Ishikawa (cell line): ENCODE data around the gene OR3A3.

Experiments
- CEBPB ChIP-seq: IDR thresholded peaks from 2 replicates; pipeline ENCODE4 v1.6.1; 2012
- CREB1 ChIP-seq: IDR thresholded peaks from 2 replicates; pipeline ENCODE4 v1.6.1; 2012; ENCODE audit warnings: low read depth
- EGR1 ChIP-seq: IDR thresholded peaks from 2 replicates; pipeline ENCODE4 v1.6.1; 2012
- EP300 ChIP-seq: IDR thresholded peaks from 2 replicates; pipeline ENCODE4 v1.6.1; 2012; ENCODE audit warnings: borderline replicate concordance
- FOXM1 ChIP-seq: IDR thresholded peaks from 2 replicates; pipeline ENCODE4 v1.6.1; 2012; ENCODE audit warnings: low read depth, borderline replicate concordance
- MAX ChIP-seq: IDR thresholded peaks from 2 replicates; pipeline ENCODE4 v1.6.1; 2012
- NFIC ChIP-seq: IDR thresholded peaks from 2 replicates; pipeline ENCODE4 v1.6.1; 2012
- RAD21 ChIP-seq: IDR thresholded peaks from 2 replicates; pipeline ENCODE4 v1.6.1; 2012; ENCODE audit warnings: low read depth
- REST ChIP-seq: IDR thresholded peaks from 2 replicates; pipeline ENCODE4 v1.6.1; 2012; ENCODE audit warnings: low read depth, mild to moderate bottlenecking
- TAF1 ChIP-seq: IDR thresholded peaks from 2 replicates; pipeline ENCODE4 v1.6.1; 2012; ENCODE audit warnings: low read depth, mild to moderate bottlenecking
- TCF12 ChIP-seq: IDR thresholded peaks from 2 replicates; pipeline ENCODE4 v1.6.1; 2012; ENCODE audit warnings: low read depth
- TEAD4 ChIP-seq: IDR thresholded peaks from 2 replicates; pipeline ENCODE4 v1.6.1; 2012
- USF1 ChIP-seq: IDR thresholded peaks from 2 replicates; pipeline ENCODE4 v1.6.1; 2012
- YY1 ChIP-seq: IDR thresholded peaks from 2 replicates; pipeline ENCODE4 v1.6.1; 2012; ENCODE audit warnings: low read depth
- ZBTB7A ChIP-seq: IDR thresholded peaks from 2 replicates; pipeline ENCODE4 v1.6.1; 2012; ENCODE audit warnings: low read depth

OR3A3 gene

GRCh38 chr17:3401786-3402185, 9.4 kb upstream of the OR3A3 start:
- TF ChIP-seq EP300 (no peak), CREB1 (no peak), CEBPB (no peak), EGR1 (no peak), TAF1 (no peak), NFIC (no peak), TCF12 (no peak), FOXM1 (no peak), ZBTB7A (no peak), YY1 (no peak), USF1 (no peak), RAD21 (no peak)

- TF ChIP-seq REST (no peak), CEBPB (no peak), CREB1 (no peak), EGR1 (no peak), TCF12 (no peak), YY1 (no peak), ZBTB7A (no peak), EP300 (no peak), MAX (no peak), TAF1 (no peak)
Measured at GRCh38 chr17:3415610-3416009, 4.4 kb downstream of the OR3A3 start.

- TF ChIP-seq FOXM1 (no peak), CEBPB (no peak), USF1 (no peak), MAX (no peak), CREB1 (no peak), EP300 (no peak), TEAD4 (no peak), EGR1 (no peak), REST (no peak), ZBTB7A (no peak), RAD21 (no peak), NFIC (no peak), TCF12 (no peak), TAF1 (no peak), YY1 (no peak)
Measured at GRCh38 chr17:3418222-3418621, 7.1 kb downstream of the OR3A3 start.

GRCh38 chr17:3433215-3433614, 22.0 kb downstream of the OR3A3 start:
- peak; percentile 73 for TF ChIP-seq YY1
- peak; percentile 81 for TF ChIP-seq REST

GRCh38 chr17:3433741-3434140, 22.6 kb downstream of the OR3A3 start, which contains the start of gene OR1E2:
TSS of gene OR1E2 (minus strand) at chr17:3433841. CDS start at chr17:3433841, 0 bp downstream.
- TF ChIP-seq RAD21 (no peak), TEAD4 (no peak), NFIC (no peak), USF1 (no peak), EGR1 (no peak), CREB1 (no peak), ZBTB7A (no peak), TAF1 (no peak), MAX (no peak), CEBPB (no peak), YY1 (no peak)
